ENCODE data around the gene DOK7. TPM values are rescaled to one million over a fixed set of nuclear protein-coding genes. Genes with fewer than 3 reads are reported as not detected.

Gene DOK7
- total and polyA plus RNA-seq, 3 donors from 2014 or later: 9.3 to 29.5 (median 22.9) TPM

DNA sequence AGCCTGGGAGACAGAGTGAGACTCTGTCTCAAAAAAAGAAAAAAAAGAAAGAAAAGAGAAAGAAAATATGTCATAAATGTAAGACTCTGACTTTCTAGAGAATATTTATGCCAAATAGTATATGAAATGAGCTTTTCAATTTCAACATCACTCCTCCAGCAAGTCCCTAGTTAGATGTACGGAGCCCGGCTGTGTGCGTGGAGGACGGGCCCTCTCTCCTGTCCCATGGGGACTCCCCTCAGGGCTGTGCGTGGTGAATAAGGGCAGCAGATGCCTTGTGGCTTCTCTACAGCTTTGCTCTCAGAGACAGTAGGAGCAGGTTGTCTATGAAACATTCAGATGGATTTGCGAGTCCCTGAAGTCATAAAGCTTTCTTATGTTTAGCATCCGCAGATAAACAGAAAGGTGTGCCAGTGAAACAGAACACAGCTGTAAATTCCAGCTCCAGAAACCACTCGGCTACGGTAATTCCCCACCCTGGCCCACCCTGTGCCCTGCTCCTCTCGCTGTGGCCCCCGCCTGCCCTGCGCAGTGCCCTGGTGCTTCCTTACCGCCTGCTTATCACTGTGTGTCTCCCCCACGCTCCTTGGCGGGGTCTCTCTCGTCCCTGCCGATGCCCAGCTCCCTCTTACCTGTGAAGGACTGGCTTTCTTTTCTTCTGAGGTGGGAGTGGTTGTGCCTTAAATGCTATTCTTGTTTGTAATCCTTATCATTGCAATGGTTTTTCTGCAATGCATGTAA, 35.2 kb upstream of the DOK7 start:
- no peaks in the 10 kb centered on the region for H3K9me3 ChIP-seq
- no peaks in the 10 kb centered on the region for H3K27me3 ChIP-seq
- no peak overlapping the region for H3K4me3 ChIP-seq
- TF ChIP-seq POLR2A (IDR thresholded peaks at IDR 0.05): no peak
- TF ChIP-seq, protein P1, sequence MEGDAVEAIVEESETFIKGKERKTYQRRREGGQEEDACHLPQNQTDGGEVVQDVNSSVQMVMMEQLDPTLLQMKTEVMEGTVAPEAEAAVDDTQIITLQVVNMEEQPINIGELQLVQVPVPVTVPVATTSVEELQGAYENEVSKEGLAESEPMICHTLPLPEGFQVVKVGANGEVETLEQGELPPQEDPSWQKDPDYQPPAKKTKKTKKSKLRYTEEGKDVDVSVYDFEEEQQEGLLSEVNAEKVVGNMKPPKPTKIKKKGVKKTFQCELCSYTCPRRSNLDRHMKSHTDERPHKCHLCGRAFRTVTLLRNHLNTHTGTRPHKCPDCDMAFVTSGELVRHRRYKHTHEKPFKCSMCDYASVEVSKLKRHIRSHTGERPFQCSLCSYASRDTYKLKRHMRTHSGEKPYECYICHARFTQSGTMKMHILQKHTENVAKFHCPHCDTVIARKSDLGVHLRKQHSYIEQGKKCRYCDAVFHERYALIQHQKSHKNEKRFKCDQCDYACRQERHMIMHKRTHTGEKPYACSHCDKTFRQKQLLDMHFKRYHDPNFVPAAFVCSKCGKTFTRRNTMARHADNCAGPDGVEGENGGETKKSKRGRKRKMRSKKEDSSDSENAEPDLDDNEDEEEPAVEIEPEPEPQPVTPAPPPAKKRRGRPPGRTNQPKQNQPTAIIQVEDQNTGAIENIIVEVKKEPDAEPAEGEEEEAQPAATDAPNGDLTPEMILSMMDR (IDR thresholded peaks at IDR 0.05): no peak
- no peak overlapping the region for H3K27ac ChIP-seq
- no peaks in the 10 kb centered on the region for H3K36me3 ChIP-seq (ENCODE audit: low read depth, missing control alignments)
- no peaks in the 10 kb centered on the region for H3K4me1 ChIP-seq
- WGBS, 2 donors: 76 to 77% methylated on average over 17 of the region's 17 CpGs
- intact Hi-C loops (cut with DNase I; ENCODE audit: low total_unique reads): no loop called here
- no peak for DNase-seq

DNA sequence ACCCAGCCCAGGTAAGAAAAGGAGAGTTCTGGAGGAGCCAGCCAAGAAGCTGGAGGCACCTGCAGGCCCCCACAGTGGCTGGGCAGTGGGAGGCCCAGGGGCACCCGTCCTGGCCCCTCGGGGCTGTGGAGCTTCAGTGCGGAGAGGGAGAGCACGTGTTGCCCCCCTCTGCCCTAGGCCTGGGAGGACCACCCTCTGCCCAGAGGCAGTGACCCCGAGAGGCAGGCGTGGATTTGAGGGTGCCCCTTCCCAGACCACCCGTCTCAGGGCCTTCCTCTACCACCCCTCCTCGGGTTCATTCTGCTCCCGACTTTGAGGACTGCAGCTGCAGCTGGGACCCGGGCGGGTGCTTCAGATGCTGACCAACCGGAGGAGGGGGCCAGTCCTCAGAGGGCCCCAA, 33.5 kb upstream of the DOK7 start:
- H3K36me3 ChIP-seq (ENCODE audit: low read depth, missing control alignments): no peaks in the 10 kb centered on the region
- WGBS, 2 donors: 80 to 95% methylated on average over 2 to 12 of the region's 12 CpGs

DNA sequence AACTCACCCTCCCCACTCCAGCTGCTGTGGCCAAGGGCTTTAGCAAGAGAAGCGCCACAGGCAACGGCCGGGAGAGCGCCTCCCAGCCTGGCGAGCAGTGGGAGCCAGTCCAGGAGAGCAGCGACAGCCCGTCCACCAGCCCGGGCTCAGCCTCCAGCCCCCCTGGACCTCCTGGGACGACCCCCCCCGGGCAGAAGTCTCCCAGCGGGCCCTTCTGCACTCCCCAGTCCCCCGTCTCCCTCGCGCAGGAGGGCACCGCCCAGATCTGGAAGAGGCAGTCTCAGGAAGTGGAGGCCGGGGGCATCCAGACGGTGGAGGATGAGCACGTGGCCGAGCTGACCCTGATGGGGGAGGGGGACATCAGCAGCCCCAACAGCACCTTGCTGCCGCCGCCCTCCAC, 32.6 kb upstream of the DOK7 start:
- intact Hi-C loops (cut with DNase I; ENCODE audit: low total_unique reads): no loop called here
- no peak overlapping the region for H3K4me3 ChIP-seq
- 88 to 95% methylated on average over 8 of the region's 21 CpGs for WGBS, 2 donors
- H3K9me3 ChIP-seq: no peaks in the 10 kb centered on the region
- H3K4me1 ChIP-seq: no peaks in the 10 kb centered on the region
- no peaks in the 10 kb centered on the region for H3K36me3 ChIP-seq (ENCODE audit: low read depth, missing control alignments)
- no peaks in the 10 kb centered on the region for H3K27me3 ChIP-seq
- TF ChIP-seq, protein P1 (IDR thresholded peaks at IDR 0.05): no peak
- no peak for TF ChIP-seq POLR2A (IDR thresholded peaks at IDR 0.05)
- no peak overlapping the region for H3K27ac ChIP-seq
- DNase-seq: no peak

More for the DNA sequence above, 33.5 kb upstream of the DOK7 start:
- H3K27me3 ChIP-seq: no peaks in the 10 kb centered on the region
- no peak for DNase-seq
- no peaks in the 10 kb centered on the region for H3K4me1 ChIP-seq
- no peak overlapping the region for H3K27ac ChIP-seq
- intact Hi-C loops (cut with DNase I; ENCODE audit: low total_unique reads): no loop called here
- no peaks in the 10 kb centered on the region for H3K9me3 ChIP-seq
- TF ChIP-seq, protein P1 (IDR thresholded peaks at IDR 0.05): no peak
- H3K4me3 ChIP-seq: no peak overlapping the region

DNA sequence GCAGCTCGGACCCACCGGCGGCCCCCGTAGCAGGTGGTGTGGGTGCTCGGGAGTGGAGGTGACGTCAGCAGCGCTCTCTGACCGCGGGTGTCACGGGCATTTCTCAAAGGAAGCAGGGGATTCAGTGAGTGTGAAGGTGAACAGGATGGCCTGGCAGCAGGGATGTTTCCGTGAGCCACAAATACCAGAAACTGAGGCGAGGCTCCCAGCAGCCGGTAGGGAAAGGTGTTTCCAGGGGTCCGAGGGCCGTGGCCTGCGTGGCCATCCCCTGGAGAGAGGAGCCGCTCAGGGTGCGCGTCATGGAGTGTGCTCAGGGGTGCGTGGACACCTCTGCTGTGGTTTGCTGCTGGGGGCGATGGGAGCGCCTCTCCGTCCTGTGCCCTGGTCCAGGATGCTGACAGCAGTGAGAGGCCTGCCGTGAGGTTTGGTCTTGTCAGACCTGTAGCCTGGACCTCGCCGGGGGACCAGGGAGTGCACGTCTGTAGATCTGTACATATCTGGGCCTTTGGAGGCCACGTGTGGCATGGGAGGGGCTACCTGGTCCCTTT, 31.6 kb upstream of the DOK7 start:
- Histone ChIP-seq H3K4me1 (no peaks in the 10 kb centered on the region), H3K27me3 (no peaks in the 10 kb centered on the region), H3K9me3 (no peaks in the 10 kb centered on the region), H3K4me3 (no peak overlapping the region), H3K27ac (no peak overlapping the region), H3K36me3 (ENCODE audit: low read depth, missing control alignments) (no peaks in the 10 kb centered on the region)
- intact Hi-C loops (cut with DNase I; ENCODE audit: low total_unique reads): no loop called here
- 93% methylated on average over 22 to 28 of the region's 28 CpGs for WGBS, 2 donors
- no peak for DNase-seq
- TF ChIP-seq, protein P1 (IDR thresholded peaks at IDR 0.05): no peak

DNA sequence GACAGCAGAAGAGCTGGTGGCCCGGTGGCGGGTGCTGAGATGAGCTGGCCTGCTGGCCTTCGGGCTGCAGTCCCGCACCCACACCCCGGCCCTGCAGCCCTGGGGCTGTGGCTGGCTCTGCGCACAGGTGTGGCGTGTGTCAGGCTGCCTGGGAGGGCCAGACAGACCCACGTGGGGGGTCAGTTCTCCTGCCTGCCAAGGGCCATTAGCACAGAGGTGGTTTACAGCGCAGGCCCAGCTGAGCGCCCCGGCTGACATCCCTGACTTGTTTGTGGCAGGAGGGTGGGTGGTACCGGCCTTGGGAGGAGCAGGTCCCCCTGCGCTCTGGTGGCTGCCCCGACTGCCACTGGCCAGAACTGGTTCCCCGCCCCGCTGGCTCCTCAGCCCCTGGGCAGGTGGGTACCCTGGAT, 30.7 kb upstream of the DOK7 start:
- no peak for DNase-seq
- WGBS, 2 donors: 95% methylated on average over 16 of the region's 16 CpGs; no CpG with 5 or more reads in 1 of the 2 donors
- no peaks in the 10 kb centered on the region for H3K4me1 ChIP-seq

More for the DNA sequence above, 30.7 kb upstream of the DOK7 start:
- intact Hi-C loops (cut with DNase I; ENCODE audit: low total_unique reads): no loop called here
- Histone ChIP-seq H3K9me3 (no peaks in the 10 kb centered on the region), H3K27me3 (no peaks in the 10 kb centered on the region), H3K4me3 (no peak overlapping the region), H3K27ac (no peak overlapping the region), H3K36me3 (ENCODE audit: low read depth, missing control alignments) (no peaks in the 10 kb centered on the region)
- TF ChIP-seq, protein P1 (IDR thresholded peaks at IDR 0.05): no peak
- no peak for TF ChIP-seq POLR2A (IDR thresholded peaks at IDR 0.05)

Data from testis (tissue), 3 donors.